Karpas-422 (cell line): ENCODE results near the gene ASCL4. TPM values are rescaled to one million over a fixed set of nuclear protein-coding genes. Genes with fewer than 3 reads are reported as not detected.

Experiments
- DNase-seq: peaks from one replicate; pipeline ENCODE4 v3.0.0-alpha.2; 2015
- H2AFZ ChIP-seq: fragments of 200-600 bp; sonication (generic); 2 replicates; pipeline ENCODE4 v1.6.1; 2014; ENCODE audit warnings: antibody characterized with exemption, low read length, mixed read lengths
- H3K27ac ChIP-seq: fragments of 200-600 bp; sonication (generic); 2 replicates; pipeline ENCODE4 v1.5.1; 2014; ENCODE audit warnings: mild to moderate bottlenecking, low read length, moderate library complexity
- H3K27me3 ChIP-seq: fragments of 200-600 bp; sonication (generic); 2 replicates; pipeline ENCODE4 v1.6.1; 2014; ENCODE audit warnings: low read length, mixed read lengths
- H3K36me3 ChIP-seq: fragments of 200-600 bp; sonication (generic); 2 replicates; pipeline ENCODE4 v1.6.1; 2014; ENCODE audit warnings: low read length, mixed read lengths; ENCODE audit not compliant: insufficient read depth
- H3K4me1 ChIP-seq: fragments of 200-600 bp; sonication (generic); 2 replicates; pipeline ENCODE4 v1.6.1; 2014; ENCODE audit warnings: mild to moderate bottlenecking, low read length, mixed read lengths
- H3K4me2 ChIP-seq: fragments of 200-600 bp; sonication (generic); 2 replicates; pipeline ENCODE4 v1.6.1; 2014; ENCODE audit warnings: low read length, low read depth, mild to moderate bottlenecking; ENCODE audit not compliant: poor library complexity, severe bottlenecking
- H3K4me3 ChIP-seq: fragments of 200-600 bp; sonication (generic); 2 replicates; pipeline ENCODE4 v1.5.1; 2014; ENCODE audit warnings: mild to moderate bottlenecking, antibody characterized with exemption, low read length, mixed read lengths
- H3K79me2 ChIP-seq: fragments of 200-600 bp; sonication (generic); 2 replicates; pipeline ENCODE4 v1.6.1; 2014; ENCODE audit warnings: mild to moderate bottlenecking, low read length, mixed read lengths
- H3K9ac ChIP-seq: fragments of 200-600 bp; sonication (generic); 2 replicates; pipeline ENCODE4 v1.6.0; 2014; ENCODE audit warnings: low read length
- H3K9me2 ChIP-seq: fragments of 200-600 bp; sonication (generic), shearing (Covaris generic); replicated peaks from 2 replicates; pipeline ENCODE4 v1.6.0; 2014; ENCODE audit warnings: mild to moderate bottlenecking, low read length, moderate library complexity; ENCODE audit not compliant: insufficient read depth
- H3K9me3 ChIP-seq: fragments of 300-700, 200-600 bp; sonication (generic); 2 replicates; pipeline ENCODE4 v1.6.1; 2014; ENCODE audit warnings: low read length, mixed read lengths
- H4K20me1 ChIP-seq: fragments of 200-600 bp; sonication (generic); 2 replicates; pipeline ENCODE4 v1.6.1; 2014; ENCODE audit warnings: mild to moderate bottlenecking, antibody characterized with exemption, low read length, low read depth; ENCODE audit not compliant: insufficient read depth
- total RNA-seq: library from RNA; depleted of rRNA; stranded (reverse); fragments of >200 nt; shearing (Covaris generic); gene quantifications from 2 replicates; pipeline ENCODE4 v1.2.3, GENCODE V29; 2014; ENCODE audit warnings: low replicate concordance

Gene ASCL4
- total RNA-seq, 1 experiment from 2014 or later: not detected

DNA sequence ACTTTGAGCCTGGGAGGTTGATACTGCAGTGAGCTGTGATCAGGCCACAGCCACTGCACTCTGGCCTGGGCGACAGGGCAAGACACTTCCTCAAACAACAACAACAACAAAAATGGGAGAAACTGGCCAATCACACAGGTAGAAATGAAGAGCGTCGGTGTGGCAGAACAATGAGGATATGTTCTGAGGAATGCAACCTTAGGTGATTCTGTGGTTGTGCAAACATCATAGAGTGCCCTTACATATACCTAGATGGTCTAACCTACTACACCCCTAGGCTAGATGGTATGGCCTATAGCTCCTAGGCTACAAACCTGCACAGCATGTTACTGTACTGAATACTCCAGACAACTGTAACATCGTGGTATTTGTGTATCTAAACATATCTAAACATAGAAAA is 9.9 kb upstream of the ASCL4 start:
- no peaks in the 10 kb centered on the region for H3K9me2 ChIP-seq
- no peak overlapping the region for H3K9ac ChIP-seq
- no peak for DNase-seq

DNA sequence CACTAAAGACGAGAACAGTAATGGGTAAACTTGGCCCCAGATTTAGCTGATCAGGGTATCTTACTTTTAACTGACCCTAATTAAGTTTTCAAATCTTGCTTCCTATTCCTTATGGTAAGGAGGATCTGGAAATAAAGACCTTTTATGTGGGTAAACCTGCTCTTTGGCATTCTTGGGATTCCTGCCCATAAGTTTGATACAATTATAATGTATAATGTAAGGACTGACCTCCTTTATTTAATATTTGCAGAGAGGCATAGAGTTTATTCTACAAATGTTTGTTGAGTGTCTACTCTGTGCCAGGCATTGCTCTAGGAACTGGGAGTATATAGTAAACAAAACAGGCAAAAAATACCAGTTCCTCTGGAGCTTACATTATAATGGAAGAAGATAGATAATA is 9.2 kb upstream of the ASCL4 start:
- no peak for DNase-seq
- Histone ChIP-seq H3K36me3 (no peaks in the 10 kb centered on the region), H3K4me3 (no peak overlapping the region), H3K9ac (no peak overlapping the region), H3K27me3 (no peaks in the 10 kb centered on the region), H4K20me1 (no peaks in the 10 kb centered on the region; the same call in 1 of the 2 replicates), H3K79me2 (peaks cover 3% of the 10 kb centered on the region), H3K9me2 (no peaks in the 10 kb centered on the region), H3K27ac (no peak overlapping the region), H2AFZ (no peak overlapping the region), H3K4me1 (peaks cover 8% of the 10 kb centered on the region), H3K9me3 (peaks cover 3% of the 10 kb centered on the region; the same call in 1 of the 2 replicates), H3K4me2 (no peak overlapping the region)

More for the DNA sequence above, 9.9 kb upstream of the ASCL4 start:
- peaks cover 10% of the 10 kb centered on the region for H3K79me2 ChIP-seq
- H3K4me1 ChIP-seq: peaks cover 11% of the 10 kb centered on the region
- no peak overlapping the region for H3K4me2 ChIP-seq
- H2AFZ ChIP-seq: no peak overlapping the region
- no peaks in the 10 kb centered on the region for H3K36me3 ChIP-seq
- H3K27me3 ChIP-seq: no peaks in the 10 kb centered on the region
- H4K20me1 ChIP-seq: no peaks in the 10 kb centered on the region; the same call in 1 of the 2 replicates
- H3K27ac ChIP-seq: no peak overlapping the region
- H3K9me3 ChIP-seq: peaks cover 3% of the 10 kb centered on the region; the same call in 1 of the 2 replicates
- H3K4me3 ChIP-seq: no peak overlapping the region

DNA sequence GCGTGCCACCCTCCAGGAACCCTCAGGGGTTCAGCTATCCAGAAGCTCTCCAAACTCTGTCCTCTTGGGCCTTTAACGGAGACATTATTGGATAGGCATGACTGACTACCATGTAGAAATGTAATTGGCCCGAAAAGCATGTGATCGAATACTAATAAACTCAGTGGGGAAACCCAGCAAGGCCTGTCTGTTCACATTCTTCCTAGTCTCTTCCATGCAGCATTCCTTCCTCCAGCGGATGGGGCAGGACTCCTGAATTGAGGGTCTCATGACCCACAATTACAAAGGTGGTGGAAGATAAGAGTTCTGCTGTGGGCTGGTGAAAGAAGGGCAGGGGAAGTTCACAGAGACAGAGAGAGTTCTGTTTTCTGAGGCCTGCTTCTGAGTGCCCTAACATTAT is 7.0 kb upstream of the ASCL4 start:
- Histone ChIP-seq H2AFZ (no peak overlapping the region), H3K9me3 (peaks cover 3% of the 10 kb centered on the region; the same call in 1 of the 2 replicates), H3K9ac (no peak overlapping the region), H3K4me1 (no peaks in the 10 kb centered on the region), H3K79me2 (no peaks in the 10 kb centered on the region), H3K27ac (no peak overlapping the region), H3K4me3 (no peak overlapping the region), H3K36me3 (no peaks in the 10 kb centered on the region), H3K27me3 (no peaks in the 10 kb centered on the region), H3K4me2 (no peak overlapping the region), H3K9me2 (no peaks in the 10 kb centered on the region), H4K20me1 (no peaks in the 10 kb centered on the region)
- no peak for DNase-seq

DNA sequence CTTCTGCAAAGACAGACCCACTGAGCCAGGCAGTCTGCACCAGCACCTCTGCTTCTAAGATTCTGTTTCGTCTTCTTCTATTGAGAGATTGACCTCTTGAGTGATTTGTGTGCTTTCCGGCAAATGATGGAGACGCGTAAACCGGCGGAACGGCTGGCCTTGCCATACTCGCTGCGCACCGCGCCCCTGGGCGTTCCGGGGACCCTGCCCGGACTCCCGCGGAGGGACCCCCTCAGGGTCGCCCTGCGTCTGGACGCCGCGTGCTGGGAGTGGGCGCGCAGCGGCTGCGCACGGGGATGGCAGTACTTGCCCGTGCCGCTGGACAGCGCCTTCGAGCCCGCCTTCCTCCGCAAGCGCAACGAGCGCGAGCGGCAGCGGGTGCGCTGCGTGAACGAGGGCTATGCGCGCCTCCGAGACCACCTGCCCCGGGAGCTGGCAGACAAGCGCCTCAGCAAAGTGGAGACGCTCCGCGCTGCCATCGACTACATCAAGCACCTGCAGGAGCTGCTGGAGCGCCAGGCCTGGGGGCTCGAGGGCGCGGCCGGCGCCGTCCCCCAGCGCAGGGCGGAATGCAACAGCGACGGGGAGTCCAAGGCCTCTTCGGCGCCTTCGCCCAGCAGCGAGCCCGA is 703 bp downstream of the ASCL4 start:
- no peak overlapping the region for H3K27ac ChIP-seq
- H3K36me3 ChIP-seq: no peaks in the 10 kb centered on the region
- H3K27me3 ChIP-seq: no peaks in the 10 kb centered on the region
- no peaks in the 10 kb centered on the region for H4K20me1 ChIP-seq
- no peak for DNase-seq
- H3K4me1 ChIP-seq: no peaks in the 10 kb centered on the region
- H3K9ac ChIP-seq: no peak overlapping the region
- H3K9me3 ChIP-seq: no peaks in the 10 kb centered on the region
- no peaks in the 10 kb centered on the region for H3K79me2 ChIP-seq
- H3K9me2 ChIP-seq: no peaks in the 10 kb centered on the region
- no peak overlapping the region for H2AFZ ChIP-seq
- no peak overlapping the region for H3K4me3 ChIP-seq
- no peak overlapping the region for H3K4me2 ChIP-seq

GRCh38 chr12:107776171-107776570 is 1.7 kb downstream of the ASCL4 start:
- Histone ChIP-seq H3K27me3 (no peaks in the 10 kb centered on the region), H3K36me3 (no peaks in the 10 kb centered on the region), H2AFZ (no peak overlapping the region), H3K4me3 (no peak overlapping the region), H3K79me2 (no peaks in the 10 kb centered on the region), H3K4me2 (no peak overlapping the region), H3K9me3 (no peaks in the 10 kb centered on the region), H4K20me1 (no peaks in the 10 kb centered on the region), H3K27ac (no peak overlapping the region), H3K4me1 (no peaks in the 10 kb centered on the region), H3K9ac (no peak overlapping the region), H3K9me2 (no peaks in the 10 kb centered on the region)
- DNase-seq: no peak

GRCh38 chr12:107778383-107779025 is 4.0 kb downstream of the ASCL4 start:
- no peaks in the 10 kb centered on the region for H3K36me3 ChIP-seq
- no peak overlapping the region for H3K4me2 ChIP-seq
- no peaks in the 10 kb centered on the region for H3K79me2 ChIP-seq
- no peaks in the 10 kb centered on the region for H3K9me3 ChIP-seq
- H3K4me3 ChIP-seq: no peak overlapping the region
- H3K27ac ChIP-seq: no peak overlapping the region
- H3K9me2 ChIP-seq: no peaks in the 10 kb centered on the region
- no peaks in the 10 kb centered on the region for H3K4me1 ChIP-seq
- no peaks in the 10 kb centered on the region for H3K27me3 ChIP-seq
- no peaks in the 10 kb centered on the region for H4K20me1 ChIP-seq
- no peak for DNase-seq
- H3K9ac ChIP-seq: no peak overlapping the region
- H2AFZ ChIP-seq: no peak overlapping the region

DNA sequence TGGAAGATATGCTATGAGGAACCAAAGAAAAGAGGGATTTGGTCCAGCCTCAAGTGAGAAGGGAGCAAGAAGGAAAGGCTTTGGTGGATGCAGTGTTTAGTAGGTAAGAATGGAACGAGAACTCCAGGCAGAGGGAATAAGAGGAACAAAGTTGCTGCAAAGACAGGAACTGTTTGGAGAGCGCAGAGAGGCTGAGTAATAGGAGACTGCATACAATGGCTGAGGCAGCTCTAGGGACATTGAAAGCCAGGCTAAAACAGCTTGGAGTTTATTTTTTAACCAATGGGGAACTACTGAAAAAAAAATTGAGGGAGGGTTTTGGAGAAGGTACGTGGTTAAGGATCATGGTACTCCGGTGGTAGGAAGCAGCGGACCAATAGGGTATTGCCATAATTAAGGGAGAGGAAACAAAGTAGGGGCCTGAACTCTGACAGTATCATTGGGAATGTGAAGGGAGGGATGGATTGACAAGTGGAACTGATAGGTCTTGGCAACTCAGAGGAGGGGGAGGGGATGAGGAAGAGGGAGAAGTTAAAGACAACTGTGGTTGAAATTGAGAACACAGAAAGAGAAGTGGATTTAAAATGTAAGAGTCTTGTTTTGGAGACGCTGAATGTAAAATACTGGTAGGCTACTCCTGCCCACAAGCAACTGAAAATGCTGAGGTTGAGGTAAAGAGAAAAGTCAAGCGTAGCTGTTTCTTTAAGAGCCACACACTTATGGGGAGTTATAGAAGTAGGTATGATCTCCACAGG is 4.8 kb downstream of the ASCL4 start:
- H3K4me2 ChIP-seq: no peak overlapping the region

DNA sequence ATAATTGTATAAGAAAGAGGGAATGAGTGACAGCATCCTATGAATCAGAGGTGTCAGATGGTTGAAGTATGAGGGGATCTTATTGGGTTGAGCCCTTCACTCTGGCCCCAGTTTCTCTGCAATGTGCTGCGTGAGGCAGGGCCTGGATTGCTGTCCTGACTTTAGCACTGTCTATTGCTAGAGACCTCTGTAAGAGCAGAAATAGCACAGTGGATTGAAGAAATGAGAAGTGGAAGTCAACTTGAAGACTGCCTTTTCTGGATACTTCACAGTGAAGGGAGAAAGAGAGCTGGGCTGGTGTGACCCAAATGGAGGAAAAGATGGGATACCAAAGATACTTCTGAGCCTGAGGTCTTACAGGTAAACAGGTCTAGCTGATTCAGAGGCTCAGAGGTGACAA is 5.8 kb downstream of the ASCL4 start:
- no peak for DNase-seq
- no peaks in the 10 kb centered on the region for H3K79me2 ChIP-seq
- no peaks in the 10 kb centered on the region for H3K9me3 ChIP-seq
- H3K9ac ChIP-seq: no peak overlapping the region
- peaks cover 6% of the 10 kb centered on the region for H3K4me1 ChIP-seq
- no peaks in the 10 kb centered on the region for H3K36me3 ChIP-seq
- no peak overlapping the region for H3K4me3 ChIP-seq
- no peaks in the 10 kb centered on the region for H3K9me2 ChIP-seq
- H3K27me3 ChIP-seq: no peaks in the 10 kb centered on the region
- H4K20me1 ChIP-seq: no peaks in the 10 kb centered on the region
- H3K27ac ChIP-seq: no peak overlapping the region
- no peak overlapping the region for H3K4me2 ChIP-seq
- no peak overlapping the region for H2AFZ ChIP-seq

More for the DNA sequence above, 4.8 kb downstream of the ASCL4 start:
- DNase-seq: no peak
- no peaks in the 10 kb centered on the region for H4K20me1 ChIP-seq
- peaks cover 6% of the 10 kb centered on the region for H3K4me1 ChIP-seq
- no peaks in the 10 kb centered on the region for H3K79me2 ChIP-seq
- H3K4me3 ChIP-seq: no peak overlapping the region
- no peaks in the 10 kb centered on the region for H3K36me3 ChIP-seq
- no peaks in the 10 kb centered on the region for H3K9me3 ChIP-seq
- no peaks in the 10 kb centered on the region for H3K27me3 ChIP-seq
- H3K27ac ChIP-seq: no peak overlapping the region
- no peak overlapping the region for H2AFZ ChIP-seq
- no peak overlapping the region for H3K9ac ChIP-seq
- H3K9me2 ChIP-seq: no peaks in the 10 kb centered on the region
